HUES6 (cell line): ENCODE measurements around the gene SPDYE18.
"Not testable (repeated sequence)": the region's sequence is repeated elsewhere in the genome, so short reads cannot be mapped to it uniquely, and the experiment has no call there.

Experiments used
- H3K27ac ChIP-seq: 2 replicates; pipeline ENCODE4 v1.7.0; 2013; ENCODE audit warnings: low read depth, mild to moderate bottlenecking, low read length, inconsistent platforms
- H3K27me3 ChIP-seq: 2 replicates; pipeline ENCODE4 v1.6.1; 2013; ENCODE audit warnings: low read length; ENCODE audit not compliant: control insufficient read depth, insufficient read depth
- H3K36me3 ChIP-seq: 2 replicates; pipeline ENCODE4 v1.6.1; 2013; ENCODE audit warnings: low read length; ENCODE audit not compliant: control insufficient read depth, insufficient read depth
- H3K4me1 ChIP-seq: 2 replicates; pipeline ENCODE4 v1.6.1; 2013; ENCODE audit warnings: low read length; ENCODE audit not compliant: control insufficient read depth, insufficient read depth
- H3K4me3 ChIP-seq: 2 replicates; pipeline ENCODE4 v1.5.1; 2013; ENCODE audit warnings: low read depth, low read length
- H3K9ac ChIP-seq: one replicate; pipeline ENCODE4 v1.6.1; 2013; ENCODE audit warnings: mild to moderate bottlenecking, low read length
- H3K9me3 ChIP-seq: 2 replicates; pipeline ENCODE4 v1.6.1; 2013; ENCODE audit warnings: low read depth, low read length; ENCODE audit not compliant: control insufficient read depth, insufficient read depth

Gene SPDYE18

DNA sequence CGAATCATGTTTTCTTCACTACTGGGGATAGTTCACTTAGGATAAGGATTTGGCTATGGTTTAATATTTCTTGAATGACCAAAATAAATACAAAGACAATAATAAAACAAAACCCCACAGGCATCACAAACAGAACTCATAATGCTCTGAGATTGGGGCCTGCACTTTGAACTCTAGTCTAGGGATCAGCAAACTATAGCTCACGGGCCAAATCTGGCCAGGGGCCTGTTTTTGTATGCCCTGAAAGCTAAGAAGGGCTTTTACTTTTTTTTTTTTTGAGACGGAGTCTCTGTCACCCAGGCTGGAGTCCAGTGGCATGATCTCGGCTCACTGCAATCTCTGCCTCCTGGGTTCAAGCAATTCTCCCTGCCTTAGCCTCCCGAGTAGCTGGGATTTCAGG lies 14.7 kb upstream of the SPDYE18 start:
- H3K4me3 ChIP-seq, H3K27ac ChIP-seq, H3K4me1 ChIP-seq, H3K36me3 ChIP-seq, H3K9ac ChIP-seq, H3K9me3 ChIP-seq, H3K27me3 ChIP-seq: not testable (repeated sequence)

DNA sequence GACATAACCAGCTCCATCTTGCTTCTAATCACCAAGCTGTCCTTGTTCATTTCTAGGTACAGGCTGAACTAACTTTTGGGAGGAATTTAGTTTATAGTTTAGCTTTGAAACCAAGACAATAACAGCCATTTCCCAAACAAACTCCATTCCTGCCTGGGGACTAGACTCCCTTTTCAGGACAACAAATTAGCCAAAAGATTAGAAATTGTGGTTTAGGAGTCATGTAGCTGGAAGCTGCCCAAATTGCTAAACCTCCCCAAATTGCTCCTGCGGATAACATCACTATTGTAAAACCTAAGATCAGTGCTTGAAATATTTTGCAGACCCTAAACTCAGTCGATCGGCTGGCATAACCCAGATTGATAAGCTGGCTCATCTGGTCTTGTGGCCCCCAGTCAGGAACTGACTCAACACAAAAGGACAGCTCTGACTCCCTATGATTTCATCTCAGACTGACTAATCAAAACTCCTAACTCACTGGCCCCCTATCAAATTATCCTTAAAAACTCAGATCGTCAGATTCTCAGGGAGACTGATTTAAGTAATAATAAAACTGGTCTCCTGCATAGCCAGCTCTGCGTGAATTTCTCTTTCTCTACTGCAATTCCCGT lies 12.5 kb upstream of the SPDYE18 start:
- H3K27me3 ChIP-seq, H3K9me3 ChIP-seq, H3K36me3 ChIP-seq, H3K9ac ChIP-seq, H3K4me1 ChIP-seq, H3K27ac ChIP-seq, H3K4me3 ChIP-seq: not testable (repeated sequence)

DNA sequence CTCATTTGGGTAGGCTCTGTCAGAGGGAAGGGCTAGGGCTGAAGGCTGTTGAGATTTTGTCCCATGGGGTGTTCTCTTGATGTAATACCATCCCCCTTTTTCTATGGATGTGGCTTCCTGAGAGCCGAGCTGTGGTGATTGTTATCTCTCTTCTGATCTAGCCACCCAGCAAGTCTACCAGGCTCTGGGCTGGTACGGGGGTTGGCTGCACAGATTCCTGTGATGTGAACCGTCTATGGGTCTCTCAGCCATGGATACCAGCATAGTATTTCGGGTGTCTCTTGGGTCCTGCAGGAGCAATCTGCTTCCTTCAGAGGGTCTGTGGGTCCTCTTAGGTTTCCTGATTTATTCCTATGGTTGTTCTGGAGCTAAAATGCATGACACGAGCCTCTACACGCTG lies 8.8 kb upstream of the SPDYE18 start:
- H3K9me3 ChIP-seq, H3K27me3 ChIP-seq, H3K36me3 ChIP-seq, H3K9ac ChIP-seq, H3K4me1 ChIP-seq, H3K27ac ChIP-seq, H3K4me3 ChIP-seq: not testable (repeated sequence)

DNA sequence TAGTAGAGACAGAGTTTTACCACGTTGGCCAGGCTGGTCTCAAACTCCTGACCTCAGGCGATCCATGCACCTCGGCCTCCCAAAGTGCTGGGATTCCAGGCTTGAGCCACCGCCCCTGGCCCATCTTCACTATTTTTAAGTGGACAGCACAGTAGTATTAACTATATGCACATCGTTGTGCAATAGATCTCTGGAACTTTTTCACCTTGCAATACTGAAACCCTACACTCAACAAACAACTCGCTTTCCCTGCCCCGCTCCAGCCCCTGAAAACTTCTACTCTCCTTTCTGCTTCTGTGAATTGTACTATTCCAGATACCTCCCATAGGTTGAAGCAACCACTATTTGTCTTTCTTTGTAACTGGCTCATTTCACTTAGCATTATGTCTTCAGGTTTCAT lies 3.5 kb upstream of the SPDYE18 start:
- not testable (repeated sequence) for H3K9me3 ChIP-seq, H3K27me3 ChIP-seq, H3K4me3 ChIP-seq, H3K9ac ChIP-seq, H3K27ac ChIP-seq, H3K4me1 ChIP-seq, H3K36me3 ChIP-seq

DNA sequence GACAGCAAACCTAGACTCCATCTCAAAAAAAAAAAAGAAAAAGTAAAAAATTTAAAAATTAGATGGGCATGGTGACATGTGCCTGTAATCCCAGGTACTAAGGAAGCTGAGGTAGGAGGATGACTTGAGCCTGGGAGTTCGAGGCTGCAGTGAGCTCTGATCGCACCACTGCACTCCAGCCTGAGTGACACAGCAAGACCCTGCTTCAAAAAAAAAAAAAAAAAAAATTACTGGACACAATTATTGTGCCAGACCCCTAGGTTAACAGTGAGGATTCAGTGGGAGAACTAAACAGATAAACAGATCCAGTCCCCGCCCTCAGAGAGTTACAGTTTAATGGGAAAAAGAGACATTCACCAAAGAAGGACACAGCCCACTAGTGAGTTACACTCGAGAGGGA lies 1.4 kb upstream of the SPDYE18 start:
- not testable (repeated sequence) for H3K27ac ChIP-seq, H3K27me3 ChIP-seq, H3K4me1 ChIP-seq, H3K9ac ChIP-seq, H3K9me3 ChIP-seq, H3K36me3 ChIP-seq, H3K4me3 ChIP-seq

DNA sequence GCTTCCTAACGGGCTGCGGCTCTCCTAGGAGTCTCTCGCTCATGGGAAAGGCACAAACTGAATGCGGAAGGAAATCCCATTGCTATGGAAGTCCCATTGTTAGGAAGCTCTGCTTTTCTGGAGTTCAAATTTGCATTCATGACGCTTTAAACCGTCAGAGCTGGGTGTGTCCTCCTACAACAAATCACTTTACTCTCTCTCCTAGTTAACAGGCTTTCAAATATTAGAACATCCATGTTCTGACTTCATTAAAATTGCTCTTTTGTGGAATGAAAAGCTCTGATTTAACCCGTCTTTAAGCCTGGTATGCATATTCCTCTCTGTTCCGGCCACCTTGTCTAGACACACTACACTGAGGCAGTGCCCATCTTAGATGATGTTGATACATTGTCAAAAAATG lies 30.1 kb downstream of the SPDYE18 start, which contains the start of gene SPDYE17:
SPDYE17 (minus strand) TSS at position 101 of the 400 bp plus-strand sequence. CDS start 1,791 bp downstream, outside the sequence.
- not testable (repeated sequence) for H3K4me1 ChIP-seq, H3K4me3 ChIP-seq, H3K9me3 ChIP-seq

DNA sequence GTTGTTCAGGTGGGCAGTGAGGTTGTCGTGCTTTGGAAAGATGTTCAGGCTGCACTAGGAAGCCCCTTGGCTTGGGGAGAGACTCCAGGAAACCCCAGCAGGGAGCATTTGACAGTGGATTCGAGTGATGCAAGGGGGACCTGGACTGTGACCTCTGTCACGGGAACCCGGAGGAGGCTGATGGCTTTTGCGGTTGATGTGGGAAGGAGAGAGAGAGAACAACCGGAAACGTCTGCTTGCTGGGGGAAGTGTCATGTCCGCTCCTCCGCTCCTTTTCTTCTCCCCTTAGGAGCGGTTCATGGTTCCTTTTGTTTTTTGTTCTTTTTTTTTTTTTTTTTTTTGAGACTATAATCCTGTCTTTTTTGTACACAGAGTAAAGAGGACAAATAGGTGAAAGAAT lies 36.0 kb downstream of the SPDYE18 start:
- not testable (repeated sequence) for H3K4me1 ChIP-seq, H3K9ac ChIP-seq, H3K27me3 ChIP-seq, H3K4me3 ChIP-seq, H3K27ac ChIP-seq, H3K9me3 ChIP-seq, H3K36me3 ChIP-seq

More for the DNA sequence above, 30.1 kb downstream of the SPDYE18 start, which contains the start of gene SPDYE17:
- not testable (repeated sequence) for H3K9ac ChIP-seq, H3K36me3 ChIP-seq, H3K27ac ChIP-seq, H3K27me3 ChIP-seq

DNA sequence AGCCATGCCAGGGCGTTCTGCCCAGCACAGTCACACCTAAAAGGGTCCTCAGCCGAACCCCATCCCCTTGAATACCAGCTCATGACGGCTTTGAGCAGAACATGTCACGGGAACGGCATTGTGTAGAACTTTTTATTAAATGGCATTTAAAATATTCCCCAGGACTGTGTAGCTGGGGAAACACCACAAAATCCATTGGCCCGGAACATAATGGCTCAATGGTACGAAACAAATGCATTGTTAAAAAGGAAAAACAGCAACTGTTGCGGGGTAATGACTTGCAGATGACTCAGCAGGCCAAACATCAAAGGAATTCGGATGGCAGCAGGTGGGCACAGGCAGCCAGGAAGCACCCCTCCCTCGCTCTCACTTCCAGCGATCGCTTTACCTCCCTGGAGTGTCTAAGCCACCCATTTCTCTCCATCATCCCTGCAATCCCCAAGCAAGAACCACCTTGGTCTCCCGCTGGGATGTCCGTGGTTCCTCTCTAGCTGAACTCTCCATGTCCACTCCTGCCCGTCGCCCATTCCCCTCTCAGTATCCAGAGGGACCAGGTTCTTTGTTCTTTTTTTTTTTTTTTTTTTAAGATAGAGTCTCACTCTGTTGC lies 52.2 kb downstream of the SPDYE18 start:
- H3K27ac ChIP-seq, H3K36me3 ChIP-seq, H3K9me3 ChIP-seq, H3K4me1 ChIP-seq, H3K4me3 ChIP-seq, H3K9ac ChIP-seq, H3K27me3 ChIP-seq: not testable (repeated sequence)

DNA sequence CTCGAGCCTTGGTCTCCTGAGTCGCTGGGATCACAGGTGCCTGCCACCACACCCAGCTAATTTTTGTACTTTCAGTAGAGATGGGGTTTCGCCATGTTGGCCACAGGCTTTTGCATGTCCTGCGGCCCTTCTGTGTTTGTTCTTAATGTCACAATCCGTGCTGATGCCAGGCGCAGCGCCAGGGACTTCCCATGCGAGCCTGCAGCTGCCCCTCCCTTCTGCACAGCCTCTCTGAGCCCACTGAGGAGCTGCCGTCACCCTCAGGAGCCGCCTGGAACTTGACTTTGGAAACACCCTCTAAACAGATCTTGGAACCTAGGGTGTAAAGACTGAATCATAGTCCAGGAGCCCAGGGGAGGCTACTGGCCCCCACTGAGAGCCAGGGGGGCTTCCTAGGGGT lies 54.4 kb downstream of the SPDYE18 start:
- H3K27ac ChIP-seq, H3K36me3 ChIP-seq, H3K4me3 ChIP-seq, H3K27me3 ChIP-seq, H3K4me1 ChIP-seq, H3K9ac ChIP-seq, H3K9me3 ChIP-seq: not testable (repeated sequence)

DNA sequence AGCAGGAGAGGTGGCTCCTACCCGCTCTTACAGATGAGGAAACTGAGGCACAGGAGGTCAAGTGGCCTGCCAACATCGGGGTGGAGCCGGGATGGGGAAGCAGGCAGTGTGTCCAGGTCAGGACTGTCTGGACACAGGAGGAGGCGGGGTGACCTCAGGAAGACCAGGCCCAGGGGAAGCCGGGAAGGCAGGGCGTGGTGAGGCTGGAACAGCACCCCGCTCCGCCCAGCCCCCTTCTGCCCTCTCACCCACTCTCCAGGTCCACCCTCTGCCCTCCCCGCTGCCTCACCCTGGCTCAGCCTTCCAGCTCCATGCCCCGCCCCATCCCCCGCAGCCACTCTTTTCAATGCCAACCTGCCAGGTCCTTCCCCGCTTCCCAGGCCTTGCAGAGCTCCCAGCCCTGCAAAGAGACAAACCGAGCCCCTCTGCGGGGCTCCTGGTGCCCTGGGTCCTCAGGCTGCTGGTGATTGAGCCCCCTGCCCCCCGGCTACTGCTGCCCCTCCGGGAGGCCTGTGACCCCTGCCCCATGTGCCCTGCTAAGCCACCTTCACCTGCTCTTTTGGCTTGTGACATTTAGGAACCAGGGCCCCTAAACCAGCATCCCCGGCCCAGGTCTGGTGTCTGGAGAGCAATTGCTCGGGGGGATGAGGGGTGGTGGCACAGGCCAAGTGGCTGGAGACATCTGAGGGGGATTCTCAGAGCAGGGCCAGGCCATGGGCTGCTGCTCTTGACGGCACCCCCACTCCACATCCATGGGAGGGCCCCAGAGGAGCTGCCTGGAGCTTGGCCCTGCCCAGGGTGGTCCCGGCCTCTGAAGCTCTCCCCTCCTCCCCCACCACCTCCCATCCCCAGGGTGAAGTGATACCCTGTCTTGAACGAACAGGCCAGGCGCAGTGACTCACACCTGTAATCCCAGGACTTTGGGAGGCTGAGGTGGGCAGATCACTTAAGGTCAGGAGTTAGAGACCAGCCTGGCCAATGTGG lies 55.9 kb downstream of the SPDYE18 start:
- not testable (repeated sequence) for H3K27me3 ChIP-seq, H3K27ac ChIP-seq, H3K9me3 ChIP-seq, H3K9ac ChIP-seq, H3K4me3 ChIP-seq, H3K4me1 ChIP-seq
- H3K36me3 ChIP-seq: peaks cover 14% of the 10 kb centered on the region

DNA sequence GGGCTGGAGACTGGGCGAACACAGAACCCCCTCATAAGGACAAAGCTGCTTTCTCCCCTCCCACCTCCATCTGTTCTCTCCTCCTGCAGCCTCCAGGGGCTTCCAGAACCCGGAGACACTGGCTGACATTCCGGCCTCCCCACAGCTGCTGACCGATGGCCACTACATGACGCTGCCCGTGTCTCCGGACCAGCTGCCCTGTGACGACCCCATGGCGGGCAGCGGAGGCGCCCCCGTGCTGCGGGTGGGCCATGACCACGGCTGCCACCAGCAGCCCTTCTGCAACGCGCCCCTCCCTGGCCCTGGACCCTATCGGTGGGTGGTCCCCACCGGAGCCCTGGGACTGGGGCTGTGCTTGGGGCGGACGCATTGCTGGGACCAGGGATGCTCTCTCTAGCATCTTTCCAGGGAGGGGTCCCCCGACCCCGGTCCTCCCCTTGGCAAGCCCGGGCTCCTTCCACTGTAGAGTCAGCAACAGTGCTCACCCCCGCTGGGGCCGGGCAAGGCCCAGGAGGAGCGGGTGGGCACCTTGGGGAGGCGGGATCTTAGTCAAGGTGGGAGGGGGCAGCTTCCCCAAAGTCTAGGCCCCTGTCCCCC lies 56.8 kb downstream of the SPDYE18 start:
- not testable (repeated sequence) for H3K9me3 ChIP-seq, H3K4me1 ChIP-seq, H3K4me3 ChIP-seq, H3K27me3 ChIP-seq, H3K9ac ChIP-seq, H3K27ac ChIP-seq
- peaks cover 14% of the 10 kb centered on the region for H3K36me3 ChIP-seq
